HepG2 (cell line): ENCODE results near the gene SEMA3B. TPM values are rescaled to one million over a fixed set of nuclear protein-coding genes. Genes with fewer than 3 reads are reported as not detected.
A peak's percentile ranks its signal among the peaks of the same experiment; 100 is the strongest.
"Not testable (repeated sequence)": the region's sequence is repeated elsewhere in the genome, so short reads cannot be mapped to it uniquely, and the experiment has no call there.

Experiments
- ATAC-seq: fragments of 200-7000 bp; cut with Tn5 transposase; 3 replicates; pipeline ENCODE4 v1.9.1; 2020; ENCODE audit warnings: mild to moderate bottlenecking, moderate library complexity
- BruUV-seq: library from RNA; stranded (reverse); fragments of 400-500 nt; replicated peaks from 2 replicates; lab custom pipeline; 2021; lab: Mats Ljungman, UMichigan
- CTCF ChIA-PET: fragments of 300-600 bp; formaldehyde crosslinking; extraction: SDS; loops from one replicate; lab custom pipeline; 2021; ENCODE audit warnings: low total read pairs, inconsistent platforms, low intra/inter-chr PET ratio; lab: Yijun Ruan, JAX
- POLR2A ChIA-PET: fragments of 350-600 bp; sonication (Branson Sonifier 250); formaldehyde crosslinking; loops from one replicate; lab custom pipeline; 2020; ENCODE audit warnings: antibody characterized with exemption, inconsistent platforms; lab: Yijun Ruan, JAX
- DNase-seq: peaks from one replicate; pipeline ENCODE4 v3.0.0-alpha.2; 2015; ENCODE audit warnings: low spot score
- FAIRE-seq: peaks from 3 replicates; lab custom pipeline; 2011; peaks lifted over from hg19 to GRCh38; lab: Jason Lieb, UNC
- H2AFZ ChIP-seq: one replicate; pipeline ENCODE4 v1.6.1; 2011; ENCODE audit warnings: low read length, inconsistent platforms
- H3K27ac ChIP-seq: fragments of 300-600 bp; 3 replicates; pipeline ENCODE4 v1.8.0; 2011; ENCODE audit warnings: mixed run types, mild to moderate bottlenecking, mixed read lengths, low read length, inconsistent platforms; ENCODE audit not compliant: insufficient read depth; ENCODE audit errors: extremely low read length
- H3K27me3 ChIP-seq, 2 experiments: fragments of 200-600 bp in 1 of 2; 2 replicates in 1 of 2; 3 replicates in 1 of 2; pipeline versions ENCODE4 v1.6.0 to v1.8.0; 2011; ENCODE audit warnings: low read length in 2 of 2, mild to moderate bottlenecking in 2 of 2, moderate library complexity in 2 of 2, inconsistent platforms in 1 of 2; ENCODE audit not compliant: insufficient read depth in 2 of 2, control insufficient read depth in 1 of 2
- H3K36me3 ChIP-seq, 2 experiments: fragments of 200-600 bp in 1 of 2; replicated peaks in 1 of 2; 2 replicates in 1 of 2; 3 replicates in 1 of 2; pipeline versions ENCODE4 v1.5.1 to v1.8.0; 2011; ENCODE audit warnings: low read length in 2 of 2, inconsistent platforms in 1 of 2; ENCODE audit not compliant: insufficient read depth in 2 of 2, control insufficient read depth in 1 of 2
- H3K4me1 ChIP-seq: 2 replicates; pipeline ENCODE4 v1.5.1; 2012; ENCODE audit warnings: low read length, inconsistent platforms; ENCODE audit not compliant: insufficient read depth
- H3K4me2 ChIP-seq: 2 replicates; pipeline ENCODE4 v1.6.0; 2011; ENCODE audit warnings: low read depth, low read length, inconsistent platforms
- H3K4me3 ChIP-seq, 3 experiments: fragments of 200-600 bp in 1 of 3; sonication (generic), shearing (Covaris generic) in 1 of 3; replicated peaks in 1 of 3; 2 replicates each; pipeline ENCODE4 v1.5.1; 2011 to 2016; ENCODE audit warnings: low read length in 3 of 3, inconsistent platforms in 2 of 3, low read depth in 2 of 3, mild to moderate bottlenecking in 2 of 3, control low read depth in 1 of 3, mixed read lengths in 1 of 3; ENCODE audit not compliant: insufficient read depth in 1 of 3
- H3K79me2 ChIP-seq: one replicate; pipeline ENCODE4 v1.6.1; 2011; ENCODE audit warnings: low read length, inconsistent platforms; ENCODE audit not compliant: insufficient read depth
- H3K9ac ChIP-seq: 2 replicates; pipeline ENCODE4 v1.6.0; 2011; ENCODE audit warnings: mild to moderate bottlenecking, low read depth, low read length, inconsistent platforms; ENCODE audit not compliant: insufficient read depth
- H3K9me3 ChIP-seq: 2 replicates; pipeline ENCODE4 v1.5.1; 2012; ENCODE audit warnings: mild to moderate bottlenecking, low read length
- H4K20me1 ChIP-seq: 2 replicates; pipeline ENCODE4 v1.6.0; 2011; ENCODE audit warnings: inconsistent platforms, mild to moderate bottlenecking, low read length, moderate library complexity; ENCODE audit not compliant: insufficient read depth
- CENPT ChIP-seq: sonication (generic); formaldehyde crosslinking; IDR thresholded peaks from 2 replicates; pipeline ENCODE4 v1.8.0; 2022; ENCODE audit warnings: low read depth, mild to moderate bottlenecking, moderate library complexity, missing genetic modification reagents
- HNF4A ChIP-seq: sonication (generic); formaldehyde crosslinking; IDR thresholded peaks from 2 replicates; pipeline ENCODE4 v1.4.0; 2020; ENCODE audit warnings: missing genetic modification reagents
- KLF13 ChIP-seq: sonication (generic); formaldehyde crosslinking; IDR thresholded peaks from 2 replicates; pipeline ENCODE4 v1.4.0; 2020; ENCODE audit warnings: mild to moderate bottlenecking, missing genetic modification reagents
- KLF15 ChIP-seq: sonication (generic); formaldehyde crosslinking; IDR thresholded peaks from 2 replicates; pipeline ENCODE4 v1.8.1; 2023; ENCODE audit warnings: borderline replicate concordance, mild to moderate bottlenecking, inconsistent platforms, missing genetic modification reagents, mixed read lengths
- TIGD3 ChIP-seq: sonication (generic); formaldehyde crosslinking; IDR thresholded peaks from 2 replicates; pipeline ENCODE4 v1.5.1; 2020; ENCODE audit warnings: mild to moderate bottlenecking, missing genetic modification reagents, borderline replicate concordance
- ZFP1 ChIP-seq: IDR thresholded peaks from 2 replicates; pipeline ENCODE4 v1.6.1; 2016
- ZKSCAN1 ChIP-seq: fragments of 150-350 bp; IDR thresholded peaks from 2 replicates; pipeline ENCODE4 v1.6.1; 2014; ENCODE audit warnings: low read length
- ZNF362 ChIP-seq: sonication (generic); formaldehyde crosslinking; IDR thresholded peaks from 2 replicates; pipeline ENCODE4 v1.4.0; 2020; ENCODE audit warnings: missing genetic modification reagents, mild to moderate bottlenecking, borderline replicate concordance
- ZNF556 ChIP-seq: sonication (generic); formaldehyde crosslinking; IDR thresholded peaks from 2 replicates; pipeline ENCODE4 v1.4.0; 2020; ENCODE audit warnings: mild to moderate bottlenecking, missing genetic modification reagents, borderline replicate concordance
- ZNF629 ChIP-seq: sonication (generic); formaldehyde crosslinking; conservative IDR thresholded peaks from 2 replicates; pipeline ENCODE4 v1.5.0; 2020; ENCODE audit warnings: missing genetic modification reagents
- WGBS: methylation state at CpG from one replicate; pipeline ENCODE4 v1.1.6; 2017; ENCODE audit warnings: low lambda C conversion rate; 5-methylcytosine and 5-hydroxymethylcytosine counted together
- in situ Hi-C: cut with HindIII; loops from 2 replicates; pipeline ENCODE4 v1.10.0; 2017; ENCODE audit warnings: low pct_unique_long_range_greater_than_20kb; ENCODE audit not compliant: extremely low pct_ligation_motif_present
- intact Hi-C: fragments of 100-400 bp; cut with micrococcal nuclease; formaldehyde crosslinking; loops from one replicate; pipeline ENCODE4 v1.10.0; 2022; ENCODE audit not compliant: unreplicated experiment
- polyA plus RNA-seq, 8 experiments: library from polyadenylated mRNA; depleted of rRNA in 3 of 8; stranded (reverse) in 7 of 8; unstranded in 1 of 8; fragments of >200 nt; fragmentation: Illumina TruSeq in 4 of 8; extraction: Trizol in 4 of 8; gene quantifications; 2 replicates each; pipeline versions ENCODE4 v1.2.1 to v1.2.3, GENCODE V29; 2011 to 2016; ENCODE audit warnings: low read depth in 4 of 8, missing spikeins in 1 of 8, mixed read lengths in 1 of 8; ENCODE audit not compliant: insufficient read depth in 1 of 8
- total RNA-seq, 5 experiments: library from RNA; depleted of rRNA; stranded (reverse); fragments of >200 nt; fragmentation: Illumina TruSeq; extraction: Trizol; gene quantifications; 2 replicates each; pipeline ENCODE4 v1.2.3, GENCODE V29; 2016; ENCODE audit warnings: low read depth in 1 of 5

Gene SEMA3B
- total and polyA plus RNA-seq, 2 of the 13 experiments (the other 11 are each of a cell fraction or from before 2014, with no cell fraction given), result 93.2 to 158 TPM

DNA sequence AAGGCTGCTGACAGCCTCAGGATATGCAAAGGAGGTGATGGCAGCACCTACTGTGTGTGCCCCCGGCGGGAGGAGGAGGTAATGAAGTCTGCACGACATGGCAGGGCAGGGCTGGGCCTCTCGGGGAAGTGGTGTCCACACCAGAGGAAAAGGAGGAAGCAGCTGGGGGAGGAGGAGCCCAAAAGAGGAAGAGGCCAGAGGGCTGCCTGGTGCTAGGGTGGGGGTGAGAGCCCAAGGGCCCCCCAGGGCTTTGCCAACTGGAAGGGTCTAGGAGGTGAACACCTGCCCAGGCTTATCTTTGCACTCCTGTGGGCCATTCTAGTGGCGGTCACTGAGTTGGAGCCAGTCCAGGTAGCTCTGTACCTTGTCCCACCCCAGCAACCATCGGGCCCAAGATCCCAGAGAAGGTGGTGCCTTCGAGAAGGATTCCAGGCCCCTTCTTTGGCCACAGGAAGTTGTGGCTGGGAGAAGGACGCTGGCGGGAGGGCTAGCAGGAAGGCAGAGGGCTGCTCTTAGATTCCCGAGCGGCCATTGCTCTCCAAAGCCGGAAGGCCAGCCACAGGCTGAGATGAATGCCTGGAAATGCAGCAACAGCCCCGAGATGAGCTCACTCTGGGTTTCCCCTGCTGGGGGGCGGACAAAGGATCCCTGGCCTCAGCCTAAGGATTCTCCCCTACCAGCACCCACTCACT is 25.9 kb upstream of the SEMA3B start:
- Histone ChIP-seq H3K27me3 (no peaks in the 10 kb centered on the region), H3K27ac (no peak overlapping the region), H4K20me1 (no peaks in the 10 kb centered on the region), H3K9me3 (no peaks in the 10 kb centered on the region), H3K4me1 (peaks cover 33% of the 10 kb centered on the region), H2AFZ (no peak overlapping the region), H3K79me2 (peaks cover 26% of the 10 kb centered on the region), H3K9ac (no peak overlapping the region), H3K4me2 (no peak overlapping the region), H3K36me3 (0 out of 5 replicates have a peak, but pooled peaks cover 0 to 9% of the 10 kb centered on the region in 2 experiments), H3K4me3 (no peak overlapping the region)
- TF ChIP-seq TIGD3 (CRISPR knock-in tag) (no peak), ZKSCAN1 (peak; percentile 26; the same call in 1 of the 2 replicates), CENPT (CRISPR knock-in tag) (no peak)
- DNase-seq, result no peak
- 84% methylated on average over 8 of the region's 14 CpGs for WGBS
- ChIA-PET POLR2A (interaction anchor here (1.4 kb wide), 1 partner anchor 17 kb away, joined by 3 read pairs; no protein-coding TSS in a partner anchor), CTCF (interaction anchor here (1.7 kb wide), 1 partner anchor 15 kb away, joined by 3 read pairs; no protein-coding TSS in a partner anchor)
- intact Hi-C loops (no loop called here), in situ Hi-C loops (no loop called here)
- ATAC-seq, result no peak
- FAIRE-seq, result no peak
- no TSS peak for BruUV-seq

GRCh38 chr3:50243543-50243895 is 25.4 kb upstream of the SEMA3B start:
- Histone ChIP-seq H4K20me1 (no peaks in the 10 kb centered on the region), H3K27me3 (no peaks in the 10 kb centered on the region)
- BruUV-seq, result no TSS peak

DNA sequence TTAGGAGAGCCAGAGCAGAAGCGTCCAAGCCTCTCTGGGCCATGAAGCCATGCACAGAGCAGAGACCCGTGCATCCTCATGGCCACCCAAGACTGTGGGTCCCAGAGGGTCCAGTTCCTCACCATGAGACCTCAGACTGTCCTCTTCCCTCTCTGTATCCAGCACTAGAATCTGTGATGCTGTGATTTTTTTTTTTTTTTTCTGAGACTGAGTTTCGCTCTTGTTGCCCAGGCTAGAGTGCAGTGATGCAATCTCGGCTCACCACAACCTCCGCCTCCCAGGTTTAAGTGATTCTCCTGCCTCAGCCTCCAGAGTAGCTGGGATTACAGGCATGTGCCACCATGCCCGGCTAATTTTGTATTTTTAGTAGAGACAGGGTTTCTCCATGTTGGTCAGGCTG is 24.1 kb upstream of the SEMA3B start:
- H3K27ac ChIP-seq, CTCF ChIA-PET, FAIRE-seq, H2AFZ ChIP-seq, H3K4me2 ChIP-seq, BruUV-seq, H3K36me3 ChIP-seq, intact Hi-C loops, POLR2A ChIA-PET, H3K9ac ChIP-seq, H3K9me3 ChIP-seq, H4K20me1 ChIP-seq, H3K27me3 ChIP-seq, ATAC-seq, in situ Hi-C loops, H3K4me3 ChIP-seq, DNase-seq: not testable (repeated sequence)
- WGBS, result 98% methylated on average over 5 of the region's 6 CpGs
- Histone ChIP-seq H3K4me1 (peaks cover 20% of the 10 kb centered on the region), H3K79me2 (peaks cover 28% of the 10 kb centered on the region)

More at GRCh38 chr3:50243543-50243895, 25.4 kb upstream of the SEMA3B start:
- Histone ChIP-seq H3K79me2 (peaks cover 26% of the 10 kb centered on the region), H3K9me3 (no peaks in the 10 kb centered on the region), H3K4me1 (peaks cover 28% of the 10 kb centered on the region), H2AFZ (no peak overlapping the region), H3K36me3 (0 out of 5 replicates have a peak, but pooled peaks cover 0 to 9% of the 10 kb centered on the region in 2 experiments), H3K4me2 (no peak overlapping the region), H3K9ac (no peak overlapping the region), H3K4me3 (no peak overlapping the region), H3K27ac (no peak overlapping the region)
- DNase-seq (no peak), ATAC-seq (no peak), FAIRE-seq (no peak)
- in situ Hi-C loops, result no loop called here
- intact Hi-C loops, result no loop called here
- ChIA-PET CTCF (interaction anchor here (1.7 kb wide), 1 partner anchor 16 kb away, joined by 3 read pairs; no protein-coding TSS in a partner anchor), POLR2A (interaction anchor here (1.4 kb wide), 1 partner anchor 17 kb away, joined by 3 read pairs; no protein-coding TSS in a partner anchor)
- WGBS, result 96% methylated on average over 3 of the region's 4 CpGs
- no peak for TF ChIP-seq HNF4A (CRISPR knock-in tag)
- TF ChIP-seq ZNF556 (CRISPR knock-in tag), result no peak
- TF ChIP-seq KLF15, result no peak
- TF ChIP-seq ZNF629 (CRISPR knock-in tag), result peak; percentile 75
- no peak for TF ChIP-seq KLF13
- no peak for TF ChIP-seq ZNF362
- no peak for TF ChIP-seq ZFP1
